Mesendoderm (in vitro differentiated cells): ENCODE data around the gene BTBD7.

Experiments used
- DNase-seq: peaks from one replicate; pipeline ENCODE4 v3.0.0; 2013
- H2AK5ac ChIP-seq: 2 replicates; pipeline ENCODE4 v1.6.1; 2013; ENCODE audit warnings: low read length, inconsistent platforms
- H2BK120ac ChIP-seq: 2 replicates; pipeline ENCODE4 v1.6.1; 2013; ENCODE audit warnings: low read depth, mild to moderate bottlenecking, low read length, moderate library complexity, mixed read lengths
- H2BK15ac ChIP-seq: replicated peaks from 2 replicates; pipeline ENCODE4 v1.6.1; 2013; ENCODE audit warnings: low read depth, mild to moderate bottlenecking, moderate library complexity
- H2BK5ac ChIP-seq: 2 replicates; pipeline ENCODE4 v1.6.1; 2013; ENCODE audit warnings: low read length, inconsistent platforms
- H3K18ac ChIP-seq: 2 replicates; pipeline ENCODE4 v1.6.1; 2013; ENCODE audit warnings: mild to moderate bottlenecking, low read length, mixed read lengths
- H3K23ac ChIP-seq: one replicate; pipeline ENCODE4 v1.6.1; 2013; ENCODE audit warnings: low read length
- H3K27ac ChIP-seq: 2 replicates; pipeline ENCODE4 v1.5.1; 2013; ENCODE audit warnings: low read depth, mild to moderate bottlenecking, inconsistent platforms, low read length, moderate library complexity
- H3K27me3 ChIP-seq: 2 replicates; pipeline ENCODE4 v1.6.1; 2013; ENCODE audit warnings: low read length, control low read depth, mild to moderate bottlenecking, inconsistent platforms; ENCODE audit not compliant: insufficient read depth, poor library complexity
- H3K36me3 ChIP-seq: 2 replicates; pipeline ENCODE4 v1.6.1; 2013; ENCODE audit warnings: low read length, inconsistent platforms; ENCODE audit not compliant: control insufficient read depth, insufficient read depth
- H3K4ac ChIP-seq: one replicate; pipeline ENCODE4 v1.6.1; 2013; ENCODE audit warnings: low read depth, mild to moderate bottlenecking, low read length, moderate library complexity
- H3K4me1 ChIP-seq: 2 replicates; pipeline ENCODE4 v1.6.1; 2013; ENCODE audit warnings: low read depth, low read length, inconsistent platforms; ENCODE audit not compliant: control insufficient read depth
- H3K4me2 ChIP-seq: 2 replicates; pipeline ENCODE4 v1.6.1; 2013; ENCODE audit warnings: low read length
- H3K4me3 ChIP-seq: 2 replicates; pipeline ENCODE4 v1.5.1; 2013; ENCODE audit warnings: mild to moderate bottlenecking, low read length
- H3K56ac ChIP-seq: one replicate; pipeline ENCODE4 v1.6.1; 2013; ENCODE audit warnings: low read length
- H3K79me1 ChIP-seq: 2 replicates; pipeline ENCODE4 v1.6.1; 2013; ENCODE audit warnings: low read length, inconsistent platforms
- H3K79me2 ChIP-seq: 2 replicates; pipeline ENCODE4 v1.6.1; 2013; ENCODE audit warnings: mild to moderate bottlenecking, low read length; ENCODE audit not compliant: control insufficient read depth, insufficient read depth
- H3K9ac ChIP-seq: 2 replicates; pipeline ENCODE4 v1.6.1; 2013; ENCODE audit warnings: low read length, inconsistent platforms
- H4K5ac ChIP-seq: one replicate; pipeline ENCODE4 v1.6.1; 2013; ENCODE audit warnings: low read length
- H4K8ac ChIP-seq: one replicate; pipeline ENCODE4 v1.6.1; 2013; ENCODE audit warnings: low read depth, mild to moderate bottlenecking, control low read depth, low read length, moderate library complexity
- WGBS: extraction: QIAGEN DNeasy Blood & Tissue Kit; methylation state at CpG from one replicate; pipeline ENCODE4 v1.1.7; 2013; ENCODE audit warnings: low lambda C conversion rate, missing lambda C conversion rate; ENCODE audit not compliant: insufficient coverage; ENCODE audit errors: extremely low coverage; 5-methylcytosine and 5-hydroxymethylcytosine counted together

BTBD7 gene

GRCh38 chr14:93232159-93232558, 100.7 kb downstream of the BTBD7 start:
- DNase-seq: no peak
- no peak overlapping the region for H3K23ac ChIP-seq
- no peak overlapping the region for H3K4me3 ChIP-seq
- H3K56ac ChIP-seq: no peak overlapping the region
- H3K79me2 ChIP-seq: no peaks in the 10 kb centered on the region
- no peaks in the 10 kb centered on the region for H3K27me3 ChIP-seq
- WGBS: no CpG with 5 or more reads among the region's 17 CpGs
- H3K79me1 ChIP-seq: no peaks in the 10 kb centered on the region
- H2BK15ac ChIP-seq: no peak overlapping the region
- no peak overlapping the region for H3K27ac ChIP-seq
- H3K36me3 ChIP-seq: peaks cover 2% of the 10 kb centered on the region
- no peak overlapping the region for H3K9ac ChIP-seq
- no peak overlapping the region for H4K5ac ChIP-seq
- no peak overlapping the region for H4K8ac ChIP-seq
- H2AK5ac ChIP-seq: no peak overlapping the region
- no peak overlapping the region for H3K4ac ChIP-seq
- no peaks in the 10 kb centered on the region for H3K4me1 ChIP-seq
- H3K18ac ChIP-seq: no peak overlapping the region
- no peak overlapping the region for H2BK5ac ChIP-seq
- no peak overlapping the region for H3K4me2 ChIP-seq
- no peak overlapping the region for H2BK120ac ChIP-seq

- H3K27ac ChIP-seq: no peak overlapping the region
- no peak overlapping the region for H2AK5ac ChIP-seq
- no peak overlapping the region for H2BK5ac ChIP-seq
- H3K27me3 ChIP-seq: no peaks in the 10 kb centered on the region
- H3K18ac ChIP-seq: no peak overlapping the region
- H4K5ac ChIP-seq: no peak overlapping the region
- no peak overlapping the region for H3K23ac ChIP-seq
- no peaks in the 10 kb centered on the region for H3K79me1 ChIP-seq
- H3K4ac ChIP-seq: no peak overlapping the region
- no CpG with 5 or more reads among the region's 39 CpGs for WGBS
- H3K79me2 ChIP-seq: no peaks in the 10 kb centered on the region
- no peak overlapping the region for H3K4me3 ChIP-seq
- no peak for DNase-seq
- H3K4me2 ChIP-seq: no peak overlapping the region
- H2BK15ac ChIP-seq: no peak overlapping the region
- H2BK120ac ChIP-seq: no peak overlapping the region
- no peak overlapping the region for H3K9ac ChIP-seq
- H3K56ac ChIP-seq: no peak overlapping the region
- no peak overlapping the region for H4K8ac ChIP-seq
- H3K36me3 ChIP-seq: peaks cover 6% of the 10 kb centered on the region
- H3K4me1 ChIP-seq: no peaks in the 10 kb centered on the region
Observed at GRCh38 chr14:93231129-93231979, 101.5 kb downstream of the BTBD7 start.

GRCh38 chr14:93230539-93230938, 102.3 kb downstream of the BTBD7 start:
- no peak overlapping the region for H3K9ac ChIP-seq
- H3K79me1 ChIP-seq: no peaks in the 10 kb centered on the region
- no peaks in the 10 kb centered on the region for H3K27me3 ChIP-seq
- H3K4ac ChIP-seq: no peak overlapping the region
- H4K8ac ChIP-seq: no peak overlapping the region
- no peak overlapping the region for H3K56ac ChIP-seq
- no peaks in the 10 kb centered on the region for H3K79me2 ChIP-seq
- H2BK120ac ChIP-seq: no peak overlapping the region
- no peak overlapping the region for H3K23ac ChIP-seq
- WGBS: no CpG with 5 or more reads among the region's 16 CpGs
- no peak overlapping the region for H3K18ac ChIP-seq
- peaks cover 6% of the 10 kb centered on the region for H3K36me3 ChIP-seq
- H2BK5ac ChIP-seq: no peak overlapping the region
- H3K4me2 ChIP-seq: no peak overlapping the region
- DNase-seq: no peak
- no peak overlapping the region for H2AK5ac ChIP-seq
- no peak overlapping the region for H4K5ac ChIP-seq
- no peak overlapping the region for H3K4me3 ChIP-seq
- no peaks in the 10 kb centered on the region for H3K4me1 ChIP-seq
- H3K27ac ChIP-seq: no peak overlapping the region
- H2BK15ac ChIP-seq: no peak overlapping the region

- no peak overlapping the region for H2BK5ac ChIP-seq
- no peaks in the 10 kb centered on the region for H3K79me2 ChIP-seq
- no peak overlapping the region for H3K4ac ChIP-seq
- no peak overlapping the region for H3K9ac ChIP-seq
- no peak overlapping the region for H2BK120ac ChIP-seq
- no CpG with 5 or more reads among the region's 8 CpGs for WGBS
- H3K23ac ChIP-seq: no peak overlapping the region
- no peak overlapping the region for H4K8ac ChIP-seq
- H2BK15ac ChIP-seq: no peak overlapping the region
- no peaks in the 10 kb centered on the region for H3K27me3 ChIP-seq
- peaks cover 6% of the 10 kb centered on the region for H3K36me3 ChIP-seq
- H3K4me3 ChIP-seq: no peak overlapping the region
- no peak overlapping the region for H2AK5ac ChIP-seq
- no peaks in the 10 kb centered on the region for H3K79me1 ChIP-seq
- no peak overlapping the region for H3K18ac ChIP-seq
- H3K4me2 ChIP-seq: no peak overlapping the region
- DNase-seq: no peak
- H3K4me1 ChIP-seq: no peaks in the 10 kb centered on the region
- H3K56ac ChIP-seq: no peak overlapping the region
- H4K5ac ChIP-seq: no peak overlapping the region
- H3K27ac ChIP-seq: no peak overlapping the region
Observed at GRCh38 chr14:93228550-93228949, 104.3 kb downstream of the BTBD7 start.

GRCh38 chr14:93223565-93223964, 109.3 kb downstream of the BTBD7 start:
- H3K4me1 ChIP-seq: no peaks in the 10 kb centered on the region
- no peak overlapping the region for H2AK5ac ChIP-seq
- no peak overlapping the region for H3K18ac ChIP-seq
- no peak overlapping the region for H3K4ac ChIP-seq
- H3K9ac ChIP-seq: no peak overlapping the region
- no peak overlapping the region for H2BK120ac ChIP-seq
- no peaks in the 10 kb centered on the region for H3K27me3 ChIP-seq
- H3K36me3 ChIP-seq: peaks cover 6% of the 10 kb centered on the region
- H3K4me3 ChIP-seq: no peak overlapping the region
- no peak overlapping the region for H3K56ac ChIP-seq
- no CpG with 5 or more reads among the region's 27 CpGs for WGBS
- H3K79me1 ChIP-seq: no peaks in the 10 kb centered on the region
- no peak overlapping the region for H4K8ac ChIP-seq
- DNase-seq: no peak
- H2BK15ac ChIP-seq: no peak overlapping the region
- H3K27ac ChIP-seq: no peak overlapping the region
- H3K79me2 ChIP-seq: no peaks in the 10 kb centered on the region
- no peak overlapping the region for H3K4me2 ChIP-seq
- no peak overlapping the region for H3K23ac ChIP-seq
- no peak overlapping the region for H2BK5ac ChIP-seq
- no peak overlapping the region for H4K5ac ChIP-seq

- H3K9ac ChIP-seq: no peak overlapping the region
- no peak overlapping the region for H3K4me2 ChIP-seq
- H3K27ac ChIP-seq: no peak overlapping the region
- no peak overlapping the region for H4K5ac ChIP-seq
- no peaks in the 10 kb centered on the region for H3K4me1 ChIP-seq
- no peak overlapping the region for H2AK5ac ChIP-seq
- no peak overlapping the region for H4K8ac ChIP-seq
- no peak overlapping the region for H3K18ac ChIP-seq
- H3K79me1 ChIP-seq: no peaks in the 10 kb centered on the region
- no peak overlapping the region for H2BK120ac ChIP-seq
- H3K79me2 ChIP-seq: no peaks in the 10 kb centered on the region
- no peak overlapping the region for H3K56ac ChIP-seq
- no peak overlapping the region for H3K4me3 ChIP-seq
- no peaks in the 10 kb centered on the region for H3K36me3 ChIP-seq
- no peak overlapping the region for H2BK15ac ChIP-seq
- no peak overlapping the region for H3K23ac ChIP-seq
- H3K27me3 ChIP-seq: no peaks in the 10 kb centered on the region
- no peak overlapping the region for H2BK5ac ChIP-seq
- no peak for DNase-seq
- no peak overlapping the region for H3K4ac ChIP-seq
Observed at GRCh38 chr14:93220509-93220908, 112.3 kb downstream of the BTBD7 start.
